Epithelial cell of esophagus (primary cell): ENCODE results near the gene CFAP100.

Source experiments
- DNase-seq: peaks from one replicate; pipeline ENCODE4 v3.0.0; 2010; ENCODE audit warnings: low read depth
- H3K4me3 ChIP-seq: 2 replicates; pipeline ENCODE4 v1.5.1; 2011; ENCODE audit warnings: mild to moderate bottlenecking, low read length, control low read depth
- TF ChIP-seq, protein P1 (sequence below): IDR thresholded peaks from 2 replicates; pipeline ENCODE4 v1.5.1; 2011; ENCODE audit warnings: low read depth, mild to moderate bottlenecking, low read length, control low read depth, inconsistent platforms; ENCODE audit not compliant: insufficient read depth; ENCODE audit errors: missing control alignments

Gene CFAP100

DNA sequence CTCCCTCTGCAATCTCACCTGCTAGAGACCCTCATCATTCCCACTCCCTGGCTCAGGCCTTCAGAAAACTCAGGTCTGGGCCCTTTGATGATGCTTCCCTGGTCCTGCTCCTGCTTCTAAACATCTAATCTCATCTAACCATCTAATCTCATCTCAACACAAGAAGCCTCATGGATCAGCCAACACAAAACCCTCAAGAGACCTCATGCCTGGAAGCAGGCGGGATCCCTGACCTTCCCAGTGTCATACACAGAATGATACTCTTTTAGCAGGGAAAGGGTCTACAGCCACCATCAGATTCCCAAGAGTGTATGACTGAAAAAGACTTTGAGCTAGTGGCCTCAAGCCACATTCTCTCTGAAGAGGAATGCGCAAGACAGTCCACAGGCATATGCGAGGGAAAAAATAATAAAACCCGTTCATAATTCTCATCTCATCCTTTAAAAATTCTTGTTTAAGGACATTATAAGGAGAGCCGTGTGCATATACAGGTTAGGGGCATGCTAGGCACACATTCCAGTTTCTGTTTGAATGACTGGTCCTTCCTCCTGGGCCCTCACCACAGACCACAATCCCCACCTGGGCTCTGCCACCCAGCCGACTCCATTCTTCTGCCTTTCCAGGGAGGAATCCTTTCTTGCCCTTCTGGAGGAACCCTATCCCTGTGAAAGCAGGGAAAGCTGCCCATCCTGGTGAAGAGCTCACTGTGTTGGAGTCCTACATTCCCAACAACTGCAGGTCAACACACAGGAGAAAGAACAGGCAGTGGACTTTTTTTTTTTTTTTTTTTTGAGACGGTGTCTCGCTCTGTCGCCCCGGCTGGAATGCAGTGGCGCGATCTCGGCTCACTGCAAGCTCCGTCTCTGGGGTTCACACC lies 78.8 kb downstream of the CFAP100 start:
- H3K4me3 ChIP-seq: peak overlapping the region; percentile 39
- TF ChIP-seq, protein P1, sequence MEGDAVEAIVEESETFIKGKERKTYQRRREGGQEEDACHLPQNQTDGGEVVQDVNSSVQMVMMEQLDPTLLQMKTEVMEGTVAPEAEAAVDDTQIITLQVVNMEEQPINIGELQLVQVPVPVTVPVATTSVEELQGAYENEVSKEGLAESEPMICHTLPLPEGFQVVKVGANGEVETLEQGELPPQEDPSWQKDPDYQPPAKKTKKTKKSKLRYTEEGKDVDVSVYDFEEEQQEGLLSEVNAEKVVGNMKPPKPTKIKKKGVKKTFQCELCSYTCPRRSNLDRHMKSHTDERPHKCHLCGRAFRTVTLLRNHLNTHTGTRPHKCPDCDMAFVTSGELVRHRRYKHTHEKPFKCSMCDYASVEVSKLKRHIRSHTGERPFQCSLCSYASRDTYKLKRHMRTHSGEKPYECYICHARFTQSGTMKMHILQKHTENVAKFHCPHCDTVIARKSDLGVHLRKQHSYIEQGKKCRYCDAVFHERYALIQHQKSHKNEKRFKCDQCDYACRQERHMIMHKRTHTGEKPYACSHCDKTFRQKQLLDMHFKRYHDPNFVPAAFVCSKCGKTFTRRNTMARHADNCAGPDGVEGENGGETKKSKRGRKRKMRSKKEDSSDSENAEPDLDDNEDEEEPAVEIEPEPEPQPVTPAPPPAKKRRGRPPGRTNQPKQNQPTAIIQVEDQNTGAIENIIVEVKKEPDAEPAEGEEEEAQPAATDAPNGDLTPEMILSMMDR: no peak
- peak; percentile 14 for DNase-seq

DNA sequence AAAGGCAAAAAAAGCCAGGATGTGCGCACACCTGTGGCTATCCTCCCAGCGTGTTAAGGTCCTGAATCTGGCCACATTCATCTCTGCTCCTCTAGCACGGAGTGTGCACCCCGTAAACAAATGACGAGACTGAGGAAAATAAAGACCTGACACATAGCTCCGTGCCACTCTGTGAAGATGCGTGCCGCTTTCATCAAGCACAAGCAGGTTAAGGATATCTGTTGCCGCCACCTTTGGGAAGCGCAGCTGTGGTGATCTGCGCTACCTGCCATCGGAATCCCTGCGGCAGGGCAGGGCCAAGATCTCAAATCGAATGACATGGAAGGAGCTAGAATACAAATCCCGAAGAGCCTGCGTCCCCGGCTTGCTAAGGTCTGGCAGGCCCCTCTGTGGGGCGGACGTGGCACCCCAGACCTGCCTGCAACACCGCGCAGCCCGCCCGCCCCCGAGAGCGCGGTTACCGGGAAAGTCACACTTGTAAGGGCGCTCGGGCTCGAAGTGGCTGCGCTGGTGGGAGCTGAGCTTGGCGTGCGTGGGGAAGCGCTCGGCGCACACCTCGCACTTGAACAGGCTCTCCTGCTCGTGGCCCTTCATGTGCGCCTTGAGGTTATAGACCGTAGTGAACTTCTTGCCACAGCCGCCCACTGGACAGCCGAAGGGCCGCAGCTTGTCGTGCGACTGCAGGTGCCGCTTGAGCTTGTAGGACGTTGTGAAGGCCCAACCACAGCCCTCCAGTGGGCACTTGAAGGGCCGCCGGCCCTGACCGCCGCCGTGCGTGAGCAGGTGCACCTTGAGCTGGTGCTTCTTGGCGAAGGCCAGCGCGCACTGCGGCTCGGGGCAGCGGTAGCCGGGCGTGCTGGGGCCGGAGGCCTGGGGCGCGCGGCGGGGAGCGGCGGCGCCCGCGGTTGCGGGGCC lies 80.0 kb downstream of the CFAP100 start:
- H3K4me3 ChIP-seq: peak overlapping the region; percentile 75
- peak; percentile 39 for DNase-seq
- TF ChIP-seq, protein P1: no peak

DNA sequence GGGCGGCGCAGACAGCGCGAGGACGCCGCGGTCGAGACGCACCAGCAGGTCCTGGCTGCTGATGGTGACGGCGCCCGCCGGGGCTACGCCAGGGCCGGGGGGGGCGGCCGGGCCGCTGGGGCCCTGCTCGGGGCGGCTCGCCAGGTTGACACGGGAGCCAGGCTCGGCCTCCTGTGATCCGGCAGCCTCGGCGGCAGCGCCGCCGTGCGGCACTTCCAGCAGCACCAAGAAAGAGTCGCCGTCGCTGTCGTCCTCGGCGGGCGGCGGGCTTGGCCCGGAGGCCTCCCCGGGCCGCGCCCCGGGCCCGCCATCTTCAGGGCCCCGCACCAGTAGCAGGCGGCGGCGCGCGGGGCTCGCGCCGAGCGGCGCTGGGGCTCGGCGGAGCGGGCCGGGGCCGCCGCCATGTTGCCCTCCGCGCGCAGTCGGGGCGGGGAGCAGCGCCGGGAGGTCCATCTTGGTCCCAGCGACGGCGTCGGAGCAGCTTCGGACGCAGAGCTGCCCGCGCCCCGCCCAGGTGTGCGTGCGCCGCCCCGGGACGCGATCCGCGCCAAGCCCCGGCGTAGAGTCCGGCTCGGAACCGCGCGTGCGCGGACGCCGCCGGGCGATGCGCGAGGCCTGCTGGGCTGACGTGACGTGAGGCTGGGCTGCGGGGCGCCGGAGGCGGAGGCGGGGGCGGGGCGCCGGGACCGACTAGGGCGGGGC lies 80.9 kb downstream of the CFAP100 start, which contains the start of gene ZXDC:
TSS of gene ZXDC (minus strand) at position 479 of the 702 bp plus-strand sequence. CDS start at position 453, 26 bp downstream.
- H3K4me3 ChIP-seq: peak within 1 kb of the TSS; percentile 75
- TF ChIP-seq, protein P1: peak; percentile 47
- DNase-seq: peak; percentile 95

DNA sequence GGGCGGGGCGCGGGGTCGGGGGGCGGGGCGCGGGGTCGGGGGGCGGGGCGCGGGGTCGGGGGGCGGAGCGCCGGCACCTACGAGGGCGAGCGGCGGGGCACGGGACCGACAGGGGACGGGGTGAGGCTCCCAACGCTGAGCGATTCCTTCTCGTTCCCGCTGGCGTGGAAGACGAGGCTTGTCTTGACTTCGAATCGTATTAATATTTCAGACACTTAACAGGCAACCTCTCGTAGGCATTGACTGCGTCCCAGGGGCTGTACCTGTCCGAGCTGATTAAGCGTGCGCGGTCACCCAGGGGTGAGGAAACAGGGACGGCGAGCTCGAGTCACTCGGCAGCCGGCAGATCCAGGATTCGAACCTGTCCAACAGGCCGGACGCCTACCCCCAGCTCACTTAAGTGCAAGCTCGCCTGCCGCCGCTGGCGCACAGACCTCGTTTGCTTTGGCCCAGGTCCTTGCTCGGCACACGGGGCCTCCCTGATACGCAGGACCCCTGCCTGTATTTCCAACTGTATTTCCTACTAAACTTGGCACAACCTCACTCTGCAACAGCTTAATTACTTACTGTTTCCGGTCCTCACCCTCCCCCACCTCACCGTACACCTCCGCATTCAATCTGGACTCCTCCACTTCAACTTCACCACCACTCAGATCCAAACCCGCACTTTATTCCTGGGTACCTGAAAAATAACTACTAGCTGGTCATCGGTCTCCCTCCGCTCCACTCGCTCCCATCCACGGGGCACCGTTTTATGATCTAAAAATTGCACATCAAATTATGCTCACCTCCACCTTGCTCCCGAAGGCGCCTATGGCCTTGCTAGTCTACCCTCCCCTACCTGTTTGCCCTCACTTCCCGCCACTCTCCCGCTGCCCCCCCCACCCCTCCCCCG lies 81.7 kb downstream of the CFAP100 start:
- DNase-seq: peak; percentile 78
- H3K4me3 ChIP-seq: peak overlapping the region; percentile 75
- TF ChIP-seq, protein P1: no peak

DNA sequence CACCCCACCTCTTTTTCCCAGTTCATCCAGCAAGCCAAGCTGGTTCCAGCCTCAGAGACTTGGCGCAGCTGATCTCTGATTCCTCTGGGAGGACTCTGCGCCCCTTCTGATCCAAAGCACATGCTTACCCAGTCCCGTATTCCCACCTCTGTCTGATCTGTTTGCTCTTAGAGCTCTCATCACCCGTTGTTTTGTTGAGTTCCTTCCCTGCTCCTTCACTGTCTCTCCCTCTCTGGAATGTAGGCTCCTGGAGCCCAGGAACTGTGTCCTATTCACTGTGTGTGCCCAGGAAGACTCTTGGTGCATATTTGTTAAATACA lies 82.3 kb downstream of the CFAP100 start:
- TF ChIP-seq, protein P1: no peak
- no peak for DNase-seq

More for the DNA sequence above, 82.3 kb downstream of the CFAP100 start:
- H3K4me3 ChIP-seq: no peak overlapping the region
